HG02938 (cell line): ENCODE results near the gene GRIA1.
A peak's percentile ranks its signal among the peaks of the same experiment; 100 is the strongest.

Experiments
- ATAC-seq: cut with Tn5 transposase; IDR thresholded peaks from one replicate; pipeline ENCODE4 v1.9.1; 2021; ENCODE audit warnings: mild to moderate bottlenecking, moderate library complexity; ENCODE audit not compliant: unreplicated experiment

Gene GRIA1

GRCh38 chr5:153490118-153491037, at the start of gene GRIA1:
Gene GRIA1 (plus strand): TSS chr5:153490670.
- no peak for ATAC-seq

DNA sequence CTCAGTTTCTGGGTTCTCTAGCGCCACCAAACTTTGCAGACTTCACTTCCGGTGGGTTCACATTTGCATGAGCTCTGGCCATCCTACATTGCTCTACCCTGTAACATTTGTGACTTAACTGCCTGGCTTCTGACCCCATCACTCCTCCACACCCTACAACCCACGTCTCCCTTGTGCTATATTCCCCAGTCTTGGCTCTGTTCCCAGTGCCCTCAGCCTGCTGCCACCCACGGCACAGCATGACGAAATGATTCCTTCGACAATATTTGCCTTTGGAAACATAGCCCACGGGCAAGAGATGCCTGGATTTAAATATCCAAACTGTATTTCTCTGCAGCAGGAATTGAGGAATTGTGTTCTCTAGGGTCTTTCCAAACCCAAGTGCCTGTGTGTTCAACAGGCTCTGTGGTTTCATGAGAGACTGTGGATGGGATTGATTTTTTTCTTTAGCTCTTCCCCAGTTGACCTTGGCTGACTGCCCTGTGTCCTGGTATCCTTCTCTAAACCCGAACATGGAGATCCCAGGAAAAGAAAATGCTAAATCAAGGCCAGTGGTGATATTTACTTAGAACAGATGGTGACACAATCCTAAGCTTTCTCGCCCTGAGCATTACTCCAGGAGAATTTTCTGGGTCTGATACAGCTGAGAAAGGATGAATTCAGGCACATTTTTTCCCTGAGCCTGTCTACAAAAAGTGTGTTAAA, 44.4 kb upstream of the GRIA1 start:
- no peak for ATAC-seq

- ATAC-seq: no peak
Measured at GRCh38 chr5:153447534-153447933, 42.9 kb upstream of the GRIA1 start.

DNA sequence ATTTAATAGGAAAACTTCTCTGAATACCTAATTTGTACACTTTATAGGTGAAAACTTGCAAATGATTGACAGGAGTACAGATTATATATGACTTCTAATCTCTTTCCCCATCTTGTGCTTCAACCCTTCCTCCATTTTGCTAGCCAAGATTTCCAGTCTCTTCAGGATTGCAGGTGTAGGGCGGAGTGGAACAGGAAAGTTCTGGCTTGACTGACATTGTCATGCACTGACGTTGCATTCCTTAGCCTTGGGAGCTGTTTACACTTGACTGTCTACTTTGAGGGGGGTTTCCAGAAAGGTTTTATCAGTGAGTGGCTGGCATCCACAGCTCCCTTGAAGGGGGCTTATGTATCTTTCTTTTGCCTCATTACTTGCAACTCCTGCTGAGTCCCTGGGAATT, 34.1 kb upstream of the GRIA1 start:
- ATAC-seq: no peak

DNA sequence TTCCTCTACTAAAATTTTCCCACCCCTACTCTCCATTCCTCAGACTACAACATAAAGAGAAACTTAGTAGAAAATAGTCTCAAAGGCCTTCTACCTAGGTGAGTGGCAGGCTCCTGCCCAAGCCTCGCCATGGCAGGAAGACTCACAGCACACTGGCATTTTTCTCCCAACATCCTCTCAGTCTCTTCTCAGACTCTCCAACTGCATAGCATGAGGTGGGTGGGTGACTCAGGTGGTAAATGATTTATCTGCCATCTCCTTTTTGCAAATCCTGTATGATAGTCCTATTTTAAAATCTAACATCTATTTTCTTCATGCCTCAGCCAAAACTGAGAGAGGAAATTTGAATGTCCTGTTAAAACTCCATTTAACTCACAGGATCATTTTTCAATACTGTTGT, 33.5 kb upstream of the GRIA1 start:
- no peak for ATAC-seq

DNA sequence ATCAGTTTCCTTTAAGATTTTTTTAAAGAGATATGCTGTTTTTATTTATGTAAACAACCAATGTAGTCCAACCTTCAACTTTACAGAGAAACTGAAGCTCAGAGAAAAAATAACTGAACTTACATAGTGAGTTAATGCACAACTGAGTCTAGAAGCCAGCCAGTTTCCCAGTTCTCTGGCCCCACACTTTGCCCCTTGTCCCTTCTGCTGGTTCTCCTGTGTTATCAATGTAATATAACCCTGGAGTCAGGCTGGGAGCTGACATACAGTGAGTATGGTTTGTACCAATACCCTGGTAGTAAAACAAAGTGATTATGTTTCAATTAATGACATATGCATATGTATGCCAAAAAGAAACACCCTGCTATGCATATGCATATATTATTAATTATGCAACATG, 32.2 kb upstream of the GRIA1 start:
- ATAC-seq: no peak

- no peak for ATAC-seq
Measured at GRCh38 chr5:153459051-153459743, 31.3 kb upstream of the GRIA1 start.

GRCh38 chr5:153460421-153460820, 30.0 kb upstream of the GRIA1 start:
- ATAC-seq: no peak

- ATAC-seq: no peak
Measured at GRCh38 chr5:153461341-153461740, 29.1 kb upstream of the GRIA1 start.

- no peak for ATAC-seq
Measured at GRCh38 chr5:153463806-153464205, 26.7 kb upstream of the GRIA1 start.

DNA sequence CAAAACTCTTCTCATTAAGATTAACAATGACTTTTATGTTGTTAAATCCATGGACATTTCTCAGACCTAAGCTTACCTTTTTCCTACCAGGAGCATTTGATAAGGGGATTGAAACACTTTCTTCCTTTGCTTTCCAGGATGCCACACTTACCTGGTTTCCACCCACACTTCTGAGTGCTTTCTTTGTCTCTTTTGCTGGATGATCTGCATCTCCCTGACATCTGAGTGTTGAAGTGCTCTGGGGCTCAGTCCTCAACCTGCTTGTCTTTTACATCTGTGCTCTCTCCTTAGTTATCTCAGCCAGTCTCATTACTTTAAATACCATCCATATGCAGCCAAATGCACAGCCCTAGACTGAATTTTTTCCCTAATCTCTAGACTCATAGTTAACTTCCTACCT, 22.9 kb upstream of the GRIA1 start:
- ATAC-seq: no peak

- ATAC-seq: no peak
Measured at GRCh38 chr5:153469423-153469822, 21.0 kb upstream of the GRIA1 start.

GRCh38 chr5:153470736-153471135, 19.7 kb upstream of the GRIA1 start:
- ATAC-seq: no peak

DNA sequence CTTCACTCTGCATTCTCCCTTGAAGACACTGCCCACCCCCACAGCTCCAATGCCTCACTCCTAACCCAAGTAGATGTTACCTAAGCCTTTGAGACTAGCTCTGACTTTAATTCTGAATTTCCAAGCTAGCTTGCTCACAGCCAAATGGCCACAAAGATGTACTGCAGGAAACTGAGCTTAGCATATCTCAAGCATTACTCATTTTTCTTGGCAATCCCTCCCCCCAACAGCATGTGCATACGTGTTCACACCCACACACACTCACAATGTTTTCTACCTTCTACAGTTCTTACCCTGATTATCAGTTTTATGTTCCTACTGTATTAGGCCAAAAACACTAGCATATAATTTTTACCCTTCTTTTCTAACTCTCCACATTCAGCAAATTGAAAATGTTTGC, 13.7 kb upstream of the GRIA1 start:
- no peak for ATAC-seq

DNA sequence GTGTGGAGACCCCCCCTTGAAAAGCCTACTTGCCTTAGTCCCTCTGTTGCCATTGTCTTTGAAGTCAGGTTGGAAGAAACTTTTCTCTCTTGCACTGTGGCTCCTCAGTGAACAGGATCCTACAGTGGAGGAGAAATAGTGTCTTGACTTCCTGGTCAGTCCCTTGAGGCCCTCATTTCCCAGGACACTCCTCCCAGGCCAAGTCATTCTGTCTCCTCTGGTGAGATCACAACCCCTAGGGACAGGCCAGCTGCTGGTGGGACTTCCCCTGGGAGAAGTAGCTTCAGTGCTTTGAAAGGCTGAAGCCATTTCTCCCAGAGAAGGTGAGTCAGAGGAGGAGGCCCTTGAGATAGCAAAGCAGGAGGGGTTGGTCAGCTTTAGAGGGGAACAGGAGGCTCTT, 10.1 kb upstream of the GRIA1 start:
- ATAC-seq: peak; percentile 85

DNA sequence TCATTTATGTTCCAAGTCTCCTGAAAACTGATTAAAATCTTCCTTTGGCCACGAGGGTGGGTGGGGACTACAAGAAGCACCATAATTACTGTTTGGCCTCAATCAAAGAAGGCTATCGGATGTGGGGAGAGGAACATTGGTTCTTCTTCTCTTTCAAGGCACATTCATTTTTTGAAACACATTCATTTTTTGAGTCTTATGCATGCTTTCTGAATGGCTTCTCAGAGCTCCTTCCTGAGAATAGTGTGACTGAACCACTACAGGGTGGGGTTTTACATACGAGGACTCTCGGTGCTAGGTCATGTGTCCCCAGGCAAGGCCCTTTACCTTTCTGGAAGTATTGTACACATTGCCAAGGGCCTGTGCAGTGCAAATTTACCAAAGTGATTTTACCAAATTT, 7.0 kb upstream of the GRIA1 start:
- ATAC-seq: no peak

- no peak for ATAC-seq
Measured at GRCh38 chr5:153485641-153486040, 4.8 kb upstream of the GRIA1 start.

- ATAC-seq: no peak
Measured at GRCh38 chr5:153486771-153487170, 3.7 kb upstream of the GRIA1 start.

DNA sequence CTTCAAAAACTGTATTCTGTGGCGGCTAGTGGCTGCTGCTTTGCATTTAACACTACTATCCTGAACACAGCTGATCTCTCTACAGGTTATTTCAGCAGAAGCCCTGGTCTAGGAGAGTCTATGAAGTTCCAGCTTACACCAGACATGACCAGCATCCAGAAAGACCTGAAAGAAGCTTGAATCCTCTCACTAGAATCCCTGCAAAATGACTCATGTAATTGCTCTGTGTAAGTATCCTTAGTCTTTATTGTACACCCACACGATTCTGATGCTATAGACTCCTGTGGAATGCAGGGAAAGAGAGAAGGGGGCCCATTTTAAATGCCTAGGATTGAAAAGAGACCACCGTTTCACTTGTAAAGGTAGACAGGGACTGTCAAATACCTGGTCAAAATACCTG, 859 bp upstream of the GRIA1 start:
- ATAC-seq: no peak

- no peak for ATAC-seq
Measured at GRCh38 chr5:153491038-153491744, 721 bp downstream of the GRIA1 start.

DNA sequence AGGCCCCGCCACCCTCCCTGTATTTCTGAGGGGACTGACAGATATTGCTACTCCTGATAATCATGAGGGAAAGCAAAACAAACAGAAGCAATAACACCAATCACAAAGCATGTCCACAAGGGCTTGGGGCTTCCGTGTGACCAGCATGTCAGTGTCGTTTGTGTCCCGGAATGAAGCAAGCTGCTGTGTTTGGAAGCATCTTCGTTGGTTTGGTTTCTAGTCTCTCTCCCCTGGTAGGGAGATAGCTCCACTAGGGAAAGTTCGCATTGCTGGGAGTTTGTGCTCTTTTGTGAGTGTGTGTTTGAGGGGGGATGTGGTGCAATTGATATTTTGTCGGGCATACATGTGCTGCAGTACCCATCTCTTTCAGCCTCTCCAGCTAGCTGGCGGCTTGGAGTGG, 1.4 kb downstream of the GRIA1 start:
- no peak for ATAC-seq
